GM21360 (cell line): ENCODE data around the gene BRINP3.

Source experiments
- ATAC-seq: cut with Tn5 transposase; IDR thresholded peaks from one replicate; pipeline ENCODE4 v1.9.1; 2021; ENCODE audit warnings: mild to moderate bottlenecking, moderate library complexity; ENCODE audit not compliant: unreplicated experiment

The BRINP3 gene

GRCh38 chr1:190327271-190327670 lies 150.4 kb downstream of the BRINP3 start:
- ATAC-seq = no peak

GRCh38 chr1:190323530-190323929 lies 154.1 kb downstream of the BRINP3 start:
- no peak for ATAC-seq

- no peak for ATAC-seq
Measured at GRCh38 chr1:190322274-190322673, 155.4 kb downstream of the BRINP3 start.

GRCh38 chr1:190320952-190321351 lies 156.7 kb downstream of the BRINP3 start:
- ATAC-seq = no peak

DNA sequence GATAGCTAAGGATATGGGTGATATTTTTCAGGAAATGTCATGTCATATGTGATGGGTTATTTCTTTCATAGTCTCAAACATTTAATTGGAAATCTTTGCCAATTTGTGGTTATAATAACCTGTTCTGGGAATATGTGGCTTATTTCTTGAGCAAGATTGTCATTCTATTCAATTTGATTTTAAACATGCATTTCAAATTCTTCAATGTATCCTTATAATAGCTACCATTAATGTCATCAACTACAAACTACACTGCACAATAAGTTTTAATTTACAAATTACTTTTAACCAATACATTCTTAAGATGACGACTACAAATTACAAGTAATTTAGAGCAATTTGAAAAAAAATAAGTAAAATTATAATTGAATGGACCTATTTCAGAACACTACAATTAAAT lies 164.9 kb downstream of the BRINP3 start:
- ATAC-seq = no peak

DNA sequence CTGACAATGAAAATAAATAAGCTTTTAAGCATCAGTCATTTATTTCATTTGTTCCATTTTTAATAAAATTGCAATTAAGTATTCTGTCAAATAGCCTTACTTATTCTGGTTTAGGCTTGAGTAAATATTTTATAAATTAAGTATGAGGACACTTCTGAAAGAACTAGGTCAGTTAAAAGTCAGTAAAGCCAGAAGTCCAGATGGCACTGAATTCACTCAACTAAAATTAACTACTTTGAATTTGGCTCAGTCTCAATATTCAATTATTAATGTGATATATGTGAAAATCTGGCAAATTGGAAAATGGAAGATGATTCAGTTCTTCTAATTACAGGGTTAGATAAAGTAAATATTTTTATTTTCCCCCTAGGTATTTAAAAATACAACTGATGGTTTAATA lies 174.2 kb downstream of the BRINP3 start:
- ATAC-seq = no peak

- no peak for ATAC-seq
Measured at GRCh38 chr1:190296453-190296852, 181.2 kb downstream of the BRINP3 start.

- no peak for ATAC-seq
Measured at GRCh38 chr1:190289897-190290296, 187.8 kb downstream of the BRINP3 start.

- ATAC-seq = no peak
Measured at GRCh38 chr1:190286111-190286510, 191.6 kb downstream of the BRINP3 start.

DNA sequence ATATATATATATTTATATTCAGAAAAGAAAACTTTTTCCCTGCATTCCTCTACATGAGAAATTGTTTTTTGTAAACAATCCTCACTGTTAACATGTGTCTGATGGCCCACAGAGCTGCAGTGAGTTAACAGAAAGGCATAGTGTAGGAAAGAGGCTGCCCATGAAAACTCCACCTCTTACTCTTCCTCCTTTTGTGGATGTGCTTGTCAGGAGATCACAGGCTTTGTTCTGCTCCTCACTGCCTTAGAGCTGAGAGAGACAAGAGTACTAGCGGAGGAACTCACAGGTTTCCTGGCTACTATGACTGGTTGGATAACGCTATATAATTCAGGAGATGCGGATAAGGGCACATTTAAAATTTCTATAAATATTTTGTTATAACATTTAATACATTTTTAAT lies 200.6 kb downstream of the BRINP3 start:
- no peak for ATAC-seq

- no peak for ATAC-seq
Measured at GRCh38 chr1:190274721-190275120, 202.9 kb downstream of the BRINP3 start.

- ATAC-seq = no peak
Measured at GRCh38 chr1:190273161-190273560, 204.5 kb downstream of the BRINP3 start.

DNA sequence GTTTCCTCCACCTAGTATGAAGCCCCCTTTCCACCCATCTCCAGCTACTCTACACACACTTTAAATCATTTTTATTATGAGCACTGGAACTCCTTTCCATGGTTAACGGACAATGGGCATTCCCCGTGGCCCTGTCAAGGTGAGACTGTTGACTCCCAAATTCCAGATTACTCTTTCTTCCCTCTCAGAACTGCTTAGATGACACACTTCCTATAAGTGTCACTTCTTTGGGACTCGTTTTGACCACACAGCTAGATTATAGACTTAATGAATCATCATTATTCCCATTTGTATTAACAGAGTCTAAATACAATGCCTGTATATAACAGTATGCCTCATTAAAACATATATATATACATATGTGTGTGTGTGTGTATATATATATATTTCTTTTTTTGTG lies 215.1 kb downstream of the BRINP3 start:
- no peak for ATAC-seq

GRCh38 chr1:190259424-190259823 lies 218.2 kb downstream of the BRINP3 start:
- no peak for ATAC-seq

GRCh38 chr1:190258003-190258402 lies 219.7 kb downstream of the BRINP3 start:
- no peak for ATAC-seq

DNA sequence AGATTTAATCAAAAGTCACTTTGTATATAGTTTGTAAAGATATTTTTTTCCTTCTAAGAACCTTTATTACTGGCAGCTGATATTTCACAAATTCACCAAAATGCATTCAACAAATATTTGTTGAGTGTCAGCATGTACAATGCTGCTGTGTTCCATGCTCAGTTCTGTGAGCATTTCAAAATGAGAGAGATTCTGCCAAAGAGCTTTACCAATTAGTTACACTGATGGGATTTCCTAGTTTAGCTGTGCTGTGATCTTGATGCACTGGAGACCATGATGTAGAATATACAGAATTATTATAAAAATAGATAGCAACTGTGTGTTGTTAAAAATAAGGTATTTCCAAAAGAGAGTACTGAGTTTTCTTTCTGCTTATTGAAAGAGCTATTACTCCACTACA lies 225.6 kb downstream of the BRINP3 start:
- ATAC-seq = no peak

DNA sequence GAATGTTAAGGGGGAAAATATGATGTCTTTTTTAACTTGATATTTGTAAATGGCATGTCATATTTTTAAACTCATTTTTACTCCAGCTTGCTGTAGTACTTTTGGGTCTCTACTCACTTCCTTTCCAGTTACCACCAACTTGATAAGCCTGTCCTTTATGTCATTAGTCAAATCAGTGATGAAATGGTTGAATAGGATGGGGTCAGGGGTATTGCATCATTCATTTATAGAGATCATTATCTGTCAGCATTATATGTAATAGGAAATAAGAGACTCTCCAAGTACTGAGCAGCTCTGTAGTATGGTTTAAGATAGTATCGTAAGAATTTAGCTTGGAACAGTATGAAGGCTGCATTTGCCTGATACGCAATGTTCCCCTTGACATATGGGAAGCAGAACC lies 227.3 kb downstream of the BRINP3 start:
- no peak for ATAC-seq

GRCh38 chr1:190244406-190244805 lies 233.3 kb downstream of the BRINP3 start:
- ATAC-seq = no peak

GRCh38 chr1:190243056-190243455 lies 234.6 kb downstream of the BRINP3 start:
- ATAC-seq = no peak

- no peak for ATAC-seq
Measured at GRCh38 chr1:190226006-190226405, 251.7 kb downstream of the BRINP3 start.

DNA sequence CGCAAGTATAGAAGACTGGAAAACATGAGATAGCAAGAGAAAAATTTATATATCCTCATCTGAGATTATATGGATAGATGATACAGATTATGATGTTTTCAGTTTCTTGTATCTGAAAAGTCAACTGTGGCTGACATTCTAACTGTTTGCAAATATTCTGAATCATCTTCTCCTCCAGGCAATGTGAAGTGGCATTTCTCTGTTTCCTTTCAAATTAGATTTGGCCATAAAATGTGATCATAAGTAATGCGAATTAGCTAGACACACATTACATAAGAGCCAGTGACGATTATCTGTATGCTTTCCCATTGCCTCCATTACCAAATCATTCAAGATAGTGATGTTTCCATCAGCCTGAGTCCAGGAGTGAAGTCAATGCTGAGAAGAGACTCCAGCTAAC lies 265.2 kb downstream of the BRINP3 start:
- ATAC-seq = no peak

- ATAC-seq = no peak
Measured at GRCh38 chr1:190207733-190208132, 269.9 kb downstream of the BRINP3 start.

- ATAC-seq = no peak
Measured at GRCh38 chr1:190205713-190206112, 272.0 kb downstream of the BRINP3 start.

DNA sequence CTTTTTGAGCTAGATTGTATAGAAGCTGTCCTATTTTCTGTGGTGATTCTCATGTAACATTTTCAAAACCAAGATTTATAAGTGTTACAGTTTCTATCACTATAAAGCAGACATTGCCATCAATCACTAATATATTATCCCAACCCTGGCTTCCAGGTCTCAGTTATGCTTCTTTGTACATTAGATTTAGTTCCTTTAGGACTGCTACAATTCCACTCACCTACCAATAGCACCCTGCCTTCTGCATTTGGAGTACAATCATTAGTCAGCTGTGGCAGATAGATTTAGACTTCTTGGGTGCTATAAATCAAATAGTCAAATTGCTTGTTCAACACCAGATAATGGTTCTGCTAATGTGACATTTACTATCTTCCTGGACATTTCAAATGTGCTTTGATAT lies 281.6 kb downstream of the BRINP3 start:
- ATAC-seq = no peak
